ENCODE measurements around the gene MYLIP. TPM values are rescaled to one million over a fixed set of nuclear protein-coding genes. Genes with fewer than 3 reads are reported as not detected.

The MYLIP gene
- total and polyA plus RNA-seq, 2 of the 13 experiments (the other 11 are each of a cell fraction or from before 2014, with no cell fraction given), result 3.4 to 10.8 TPM

DNA sequence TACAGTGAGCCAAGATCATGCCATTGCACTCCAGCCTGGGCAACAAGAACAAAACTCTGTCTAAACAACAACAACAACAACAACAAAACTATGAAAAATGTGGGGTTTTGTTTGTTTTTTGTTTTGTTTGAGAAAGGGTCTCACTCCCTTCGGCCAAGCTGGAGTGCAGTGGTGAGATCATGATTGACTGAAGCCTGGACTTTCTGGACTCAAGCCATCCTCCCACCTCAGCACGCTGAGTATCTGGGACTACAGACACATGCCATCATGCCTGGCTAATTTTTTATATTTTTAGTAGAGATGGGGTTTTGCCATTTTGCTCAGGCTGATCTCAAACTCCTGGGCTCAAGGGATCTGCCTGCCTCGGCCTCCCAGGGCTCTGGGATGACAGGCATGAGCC is 2.8 kb upstream of the MYLIP start (continued):
- no peak for TF ChIP-seq MAFG (CRISPR knock-in tag; IDR thresholded peaks at IDR 0.05)
- TF ChIP-seq KAT7 (CRISPR knock-in tag; IDR thresholded peaks at IDR 0.05; ENCODE audit: borderline replicate concordance), result no peak

DNA sequence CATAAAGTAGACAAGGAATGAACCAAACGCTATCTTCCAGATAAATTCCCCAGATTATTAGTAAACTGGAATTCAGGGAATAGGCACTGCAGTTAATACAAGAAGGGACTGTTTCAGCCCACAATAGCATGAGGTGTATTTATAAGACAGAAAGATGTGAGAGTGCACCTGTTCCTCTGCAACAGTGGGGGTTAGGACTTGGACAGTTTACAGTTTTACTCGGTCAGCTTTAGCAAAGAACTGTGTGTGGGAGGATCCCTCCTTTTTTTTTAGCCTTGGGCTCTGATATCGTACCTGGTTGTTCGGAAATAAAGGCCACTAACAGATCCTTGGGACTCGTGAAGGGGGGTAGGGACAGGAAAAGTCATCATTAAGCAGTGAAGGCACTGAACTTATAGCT is 2.0 kb upstream of the MYLIP start:
- Histone ChIP-seq H3K9me3 (ENCODE audit: low read length) (no peaks in the 10 kb centered on the region), H4K20me1 (ENCODE audit: insufficient read depth, low read length) (no peaks in the 10 kb centered on the region), H3K4me2 (ENCODE audit: low read depth, low read length) (no peak overlapping the region), H3K79me2 (ENCODE audit: insufficient read depth, low read length) (no peaks in the 10 kb centered on the region), H3K4me1 (ENCODE audit: insufficient read depth, low read length) (peaks cover 22% of the 10 kb centered on the region), H2AFZ (ENCODE audit: low read length) (no peak overlapping the region), H3K36me3 (replicated peaks in 1 of 2; ENCODE audit: control insufficient read depth in 1 of 2, insufficient read depth in 2 of 2, low read length in 2 of 2) (no peaks in the 10 kb centered on the region), H3K4me3 (replicated peaks in 1 of 3; ENCODE audit: insufficient read depth in 1 of 3, low read depth in 2 of 3, low read length in 3 of 3) (no peak overlapping the region), H3K27ac (ENCODE audit: extremely low read length, insufficient read depth, low read length) (no peak overlapping the region), H3K9ac (ENCODE audit: insufficient read depth, low read depth, low read length) (no peak overlapping the region), H3K27me3 (ENCODE audit: control insufficient read depth in 1 of 2, insufficient read depth in 2 of 2, low read length in 2 of 2) (peaks cover 0 to 36% of the 10 kb centered on the region in 2 experiments; a peak in 3 of 5 replicates)
- no TSS peak for BruUV-seq (replicated peaks)
- DNase-seq (ENCODE audit: low spot score) (no peak), FAIRE-seq (no peak), ATAC-seq (no peak)
- 21% methylated on average over 5 of the region's 5 CpGs for WGBS (ENCODE audit: low lambda C conversion rate)
- in situ Hi-C loops (cut with HindIII; ENCODE audit: extremely low pct_ligation_motif_present, low pct_unique_long_range_greater_than_20kb), result no loop called here
- CTCF ChIA-PET (ENCODE audit: low intra/inter-chr PET ratio, low total read pairs), result no interaction called here
- POLR2A ChIA-PET, result no interaction called here
- intact Hi-C loops (cut with micrococcal nuclease; ENCODE audit: unreplicated experiment), result loop anchor here (5.0 kb wide), 2 partner anchors 170 to 230 kb away; no protein-coding TSS in a partner anchor
- TF ChIP-seq KAT8 (CRISPR knock-in tag; IDR thresholded peaks at IDR 0.05) (no peak), USF2 (IDR thresholded peaks at IDR 0.05; ENCODE audit: low read depth, low read length) (no peak), USF2 (CRISPR knock-in tag; IDR thresholded peaks at IDR 0.05; ENCODE audit: borderline replicate concordance) (no peak), IKZF4 (CRISPR knock-in tag; IDR thresholded peaks at IDR 0.05; ENCODE audit: borderline replicate concordance, low read depth, not compliant biosample characterization) (no peak), PREB (CRISPR knock-in tag; IDR thresholded peaks at IDR 0.05) (no peak), NR2F1 (CRISPR knock-in tag; IDR thresholded peaks at IDR 0.05) (no peak), ZNF276 (CRISPR knock-in tag; IDR thresholded peaks at IDR 0.05; ENCODE audit: low read depth) (no peak), ARNT (IDR thresholded peaks at IDR 0.05) (no peak), ZNF326 (CRISPR knock-in tag; IDR thresholded peaks at IDR 0.05; ENCODE audit: borderline replicate concordance) (no peak), ZNF296 (CRISPR knock-in tag; conservative IDR thresholded peaks at IDR 0.05) (no peak)
- TF ChIP-seq, protein P1, sequence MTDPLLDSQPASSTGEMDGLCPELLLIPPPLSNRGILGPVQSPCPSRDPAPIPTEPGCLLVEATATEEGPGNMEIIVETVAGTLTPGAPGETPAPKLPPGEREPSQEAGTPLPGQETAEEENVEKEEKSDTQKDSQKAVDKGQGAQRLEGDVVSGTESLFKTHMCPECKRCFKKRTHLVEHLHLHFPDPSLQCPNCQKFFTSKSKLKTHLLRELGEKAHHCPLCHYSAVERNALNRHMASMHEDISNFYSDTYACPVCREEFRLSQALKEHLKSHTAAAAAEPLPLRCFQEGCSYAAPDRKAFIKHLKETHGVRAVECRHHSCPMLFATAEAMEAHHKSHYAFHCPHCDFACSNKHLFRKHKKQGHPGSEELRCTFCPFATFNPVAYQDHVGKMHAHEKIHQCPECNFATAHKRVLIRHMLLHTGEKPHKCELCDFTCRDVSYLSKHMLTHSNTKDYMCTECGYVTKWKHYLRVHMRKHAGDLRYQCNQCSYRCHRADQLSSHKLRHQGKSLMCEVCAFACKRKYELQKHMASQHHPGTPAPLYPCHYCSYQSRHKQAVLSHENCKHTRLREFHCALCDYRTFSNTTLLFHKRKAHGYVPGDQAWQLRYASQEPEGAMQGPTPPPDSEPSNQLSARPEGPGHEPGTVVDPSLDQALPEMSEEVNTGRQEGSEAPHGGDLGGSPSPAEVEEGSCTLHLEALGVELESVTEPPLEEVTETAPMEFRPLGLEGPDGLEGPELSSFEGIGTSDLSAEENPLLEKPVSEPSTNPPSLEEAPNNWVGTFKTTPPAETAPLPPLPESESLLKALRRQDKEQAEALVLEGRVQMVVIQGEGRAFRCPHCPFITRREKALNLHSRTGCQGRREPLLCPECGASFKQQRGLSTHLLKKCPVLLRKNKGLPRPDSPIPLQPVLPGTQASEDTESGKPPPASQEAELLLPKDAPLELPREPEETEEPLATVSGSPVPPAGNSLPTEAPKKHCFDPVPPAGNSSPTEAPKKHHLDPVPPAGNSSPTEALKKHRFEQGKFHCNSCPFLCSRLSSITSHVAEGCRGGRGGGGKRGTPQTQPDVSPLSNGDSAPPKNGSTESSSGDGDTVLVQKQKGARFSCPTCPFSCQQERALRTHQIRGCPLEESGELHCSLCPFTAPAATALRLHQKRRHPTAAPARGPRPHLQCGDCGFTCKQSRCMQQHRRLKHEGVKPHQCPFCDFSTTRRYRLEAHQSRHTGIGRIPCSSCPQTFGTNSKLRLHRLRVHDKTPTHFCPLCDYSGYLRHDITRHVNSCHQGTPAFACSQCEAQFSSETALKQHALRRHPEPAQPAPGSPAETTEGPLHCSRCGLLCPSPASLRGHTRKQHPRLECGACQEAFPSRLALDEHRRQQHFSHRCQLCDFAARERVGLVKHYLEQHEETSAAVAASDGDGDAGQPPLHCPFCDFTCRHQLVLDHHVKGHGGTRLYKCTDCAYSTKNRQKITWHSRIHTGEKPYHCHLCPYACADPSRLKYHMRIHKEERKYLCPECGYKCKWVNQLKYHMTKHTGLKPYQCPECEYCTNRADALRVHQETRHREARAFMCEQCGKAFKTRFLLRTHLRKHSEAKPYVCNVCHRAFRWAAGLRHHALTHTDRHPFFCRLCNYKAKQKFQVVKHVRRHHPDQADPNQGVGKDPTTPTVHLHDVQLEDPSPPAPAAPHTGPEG (CRISPR knock-in tag; IDR thresholded peaks at IDR 0.05), result no peak
